ENCODE results near the gene HOMER3.

GRCh38 chr19:18946335-18946734 lies 5.3 kb upstream of the HOMER3 start:
- no peak for TF ChIP-seq EZH2phosphoT487 (IDR thresholded peaks at IDR 0.05)
- TF ChIP-seq CTCF (IDR thresholded peaks at IDR 0.05), result no peak
- no peak for TF ChIP-seq EZH2 (IDR thresholded peaks at IDR 0.05)
